HG03159 (cell line): Measurements from ENCODE around the gene JMJD8.

ENCODE experiments used
- ATAC-seq: cut with Tn5 transposase; IDR thresholded peaks from one replicate; pipeline ENCODE4 v1.9.1; 2021; ENCODE audit warnings: mild to moderate bottlenecking, moderate library complexity; ENCODE audit not compliant: unreplicated experiment

JMJD8 gene, protein sequence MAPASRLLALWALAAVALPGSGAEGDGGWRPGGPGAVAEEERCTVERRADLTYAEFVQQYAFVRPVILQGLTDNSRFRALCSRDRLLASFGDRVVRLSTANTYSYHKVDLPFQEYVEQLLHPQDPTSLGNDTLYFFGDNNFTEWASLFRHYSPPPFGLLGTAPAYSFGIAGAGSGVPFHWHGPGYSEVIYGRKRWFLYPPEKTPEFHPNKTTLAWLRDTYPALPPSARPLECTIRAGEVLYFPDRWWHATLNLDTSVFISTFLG

DNA sequence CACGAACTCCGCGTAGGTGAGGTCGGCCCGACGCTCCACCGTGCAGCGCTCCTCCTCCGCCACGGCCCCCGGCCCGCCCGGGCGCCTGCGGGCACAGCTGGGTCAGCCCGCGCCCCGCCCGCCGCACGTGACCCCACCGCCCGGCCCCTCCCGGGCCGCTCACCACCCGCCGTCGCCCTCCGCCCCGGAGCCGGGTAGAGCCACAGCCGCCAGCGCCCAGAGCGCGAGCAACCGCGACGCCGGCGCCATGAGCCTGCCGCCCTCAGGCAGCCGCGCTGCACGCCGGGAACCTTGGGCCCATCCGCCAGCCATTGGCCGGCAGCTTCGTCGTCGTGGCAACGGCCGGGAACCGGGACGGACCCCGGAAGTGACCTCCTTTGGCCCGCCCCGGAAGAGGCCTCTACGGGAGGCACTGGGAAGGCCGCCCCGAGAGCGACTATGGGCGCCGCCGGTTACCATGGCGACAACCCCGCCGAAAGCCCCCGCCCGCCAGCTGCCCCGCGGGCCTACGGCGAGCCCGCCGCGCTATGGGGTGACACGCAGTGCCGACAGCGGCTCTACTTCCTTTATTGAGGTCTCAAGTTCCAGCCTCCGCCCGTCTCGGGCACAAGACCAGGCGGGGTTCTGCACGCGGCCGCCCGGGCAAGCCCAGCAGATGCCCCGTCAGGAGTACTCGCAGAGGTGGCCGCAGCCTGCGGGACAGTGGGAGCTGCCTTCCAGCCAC lies at the start of gene JMJD8:
TSS of gene JMJD8 (minus strand) at position 264 of the 724 bp plus-strand sequence. CDS start at position 249, 15 bp downstream.
- ATAC-seq, result peak; percentile 65

DNA sequence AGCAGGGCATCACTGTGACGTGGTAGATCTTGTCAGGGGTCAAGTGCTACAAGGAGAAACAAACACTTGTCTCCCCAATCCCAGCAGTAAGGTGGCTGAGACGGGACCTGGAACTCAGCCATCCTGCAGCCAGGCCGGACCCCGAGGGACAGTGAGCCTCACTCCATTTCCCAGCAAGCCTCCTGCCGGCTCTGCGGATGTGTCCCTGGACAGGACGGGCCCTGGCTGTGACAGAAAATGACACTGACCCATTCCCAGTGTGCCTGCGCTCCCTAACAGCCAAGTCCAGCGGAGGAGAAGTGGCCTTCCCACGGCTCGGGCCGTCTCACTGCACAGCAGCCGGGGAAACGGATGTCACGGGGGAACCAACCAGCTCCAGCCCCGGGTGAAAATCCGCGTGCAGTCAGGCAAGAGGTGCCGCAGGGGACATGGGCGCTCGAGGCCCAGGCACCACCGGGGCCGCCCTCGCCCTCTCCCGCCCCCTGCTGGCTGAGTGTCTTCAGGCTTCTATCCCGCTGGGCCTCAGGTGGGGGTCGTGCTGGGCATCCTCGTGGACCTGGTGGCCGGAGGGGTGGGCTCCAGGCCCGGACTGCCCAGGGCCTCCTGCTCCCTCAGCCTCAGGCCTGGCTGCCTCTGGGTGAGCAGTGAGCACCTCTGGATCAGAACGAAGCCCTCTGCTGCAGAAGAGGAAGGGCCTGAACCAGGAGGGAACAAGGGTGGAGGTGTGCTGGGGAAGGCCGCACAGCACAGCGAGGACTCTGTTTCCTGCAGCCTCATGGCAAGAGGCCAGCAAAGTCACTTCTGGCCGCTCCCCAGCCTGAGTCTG lies 49.5 kb upstream of the JMJD8 start:
- no peak for ATAC-seq

DNA sequence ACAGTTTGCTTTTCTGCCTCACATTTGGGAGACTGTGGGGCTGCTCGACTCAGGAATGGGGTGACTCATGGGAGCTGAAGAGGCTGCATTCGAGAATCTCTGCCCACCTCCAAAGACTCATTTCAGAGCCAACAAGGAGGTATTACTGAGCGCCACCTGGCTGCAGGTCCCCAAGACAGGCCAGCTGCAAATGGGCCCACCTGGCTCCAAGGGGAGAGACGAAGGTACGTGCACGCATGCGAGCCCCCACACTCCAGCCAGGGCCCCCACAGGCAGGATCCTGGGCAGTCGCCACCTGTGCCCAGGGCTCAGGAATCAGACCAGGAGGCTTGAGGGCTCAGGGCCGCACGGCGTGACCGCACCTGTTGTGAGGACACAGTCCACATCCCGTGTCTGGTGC lies 48.8 kb upstream of the JMJD8 start:
- no peak for ATAC-seq

GRCh38 chr16:732332-732731 lies 48.2 kb upstream of the JMJD8 start:
- no peak for ATAC-seq

DNA sequence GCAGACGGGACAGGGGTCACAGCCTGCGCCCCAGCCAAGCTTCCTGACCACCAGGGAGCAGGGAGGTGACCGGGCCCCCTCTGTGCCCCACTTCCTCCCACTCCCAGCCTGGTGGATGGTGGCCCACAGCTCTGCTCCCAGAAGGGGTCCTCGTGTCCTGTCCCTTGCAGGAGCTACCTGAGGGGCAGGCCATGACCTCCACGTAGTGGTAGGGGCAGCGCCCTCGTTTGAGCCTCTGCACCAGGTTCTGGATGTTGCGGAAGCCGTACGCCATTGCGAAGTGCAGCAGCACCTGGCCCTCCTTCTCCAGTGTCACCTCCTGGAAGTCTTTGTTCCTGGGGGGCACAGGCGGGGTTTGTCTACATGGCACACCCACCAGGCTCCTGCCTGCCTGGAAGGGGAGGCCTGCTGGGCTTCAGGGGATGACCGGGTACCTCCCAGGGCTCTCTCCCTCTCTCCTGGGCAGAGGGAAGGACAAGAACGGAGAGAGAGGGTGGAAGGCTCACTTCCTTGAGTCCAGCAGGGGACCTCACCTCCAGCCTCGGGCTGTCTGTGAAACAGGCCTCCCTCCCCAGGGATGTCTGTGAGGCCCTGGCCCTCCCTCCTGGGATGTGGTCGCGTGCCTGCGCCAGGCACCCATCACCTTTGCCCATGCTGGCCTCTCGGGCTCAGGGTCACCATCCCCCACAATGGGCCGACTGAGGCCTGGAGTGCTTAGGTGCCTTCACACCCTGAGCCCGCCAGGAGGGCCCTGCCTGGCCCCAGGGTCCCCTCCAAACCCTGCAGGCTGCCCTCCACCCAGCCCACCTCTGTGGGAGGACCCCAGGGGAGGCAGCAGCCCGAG lies 46.8 kb upstream of the JMJD8 start:
- ATAC-seq, result no peak

DNA sequence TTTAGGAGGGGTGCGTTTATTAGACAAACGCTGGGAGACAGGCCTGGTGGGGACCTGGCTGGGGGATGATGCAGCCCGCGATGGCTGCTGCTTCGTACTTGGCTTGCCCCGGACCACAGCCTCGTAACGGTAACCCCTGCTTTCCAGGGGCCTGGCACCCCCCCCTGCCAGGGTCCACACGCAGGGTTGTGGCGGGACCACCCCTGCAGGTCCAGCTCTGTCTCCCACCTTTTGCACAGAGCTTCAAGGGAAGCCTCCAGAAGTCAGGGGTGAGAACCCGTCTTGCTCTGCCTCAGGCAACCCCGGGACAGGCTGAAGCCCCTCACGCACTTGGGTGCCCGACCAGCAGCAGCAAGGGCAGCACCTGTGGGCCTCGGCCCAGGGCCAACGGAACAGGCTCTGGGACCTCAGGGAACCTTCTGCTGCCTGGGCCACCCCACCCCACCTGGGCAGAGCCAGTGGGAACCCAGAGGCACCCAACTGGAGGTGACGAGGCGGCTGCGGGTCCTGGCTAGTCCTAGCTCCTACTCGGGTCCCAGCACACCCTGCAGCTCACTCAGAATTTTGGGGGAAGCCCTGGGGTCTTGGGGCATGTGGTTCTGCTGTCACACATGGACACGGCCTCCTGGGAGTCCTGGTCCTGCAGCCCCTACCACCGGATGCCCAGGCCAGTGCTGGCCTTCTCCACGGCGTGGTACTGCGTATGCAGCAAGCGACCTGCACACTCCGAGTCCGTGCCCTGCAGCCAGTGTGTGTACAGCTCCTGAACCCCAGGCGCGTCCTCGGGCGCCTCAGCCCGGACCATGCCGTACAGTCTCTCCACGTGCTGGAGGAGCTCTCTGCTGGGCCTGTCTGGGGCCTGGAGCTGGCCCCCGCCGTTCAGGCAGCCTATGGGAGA lies 45.9 kb upstream of the JMJD8 start:
- no peak for ATAC-seq

- ATAC-seq, result no peak
Measured at GRCh38 chr16:728890-729744, 45.0 kb upstream of the JMJD8 start.

GRCh38 chr16:728131-728889 lies 44.2 kb upstream of the JMJD8 start:
- ATAC-seq, result no peak

DNA sequence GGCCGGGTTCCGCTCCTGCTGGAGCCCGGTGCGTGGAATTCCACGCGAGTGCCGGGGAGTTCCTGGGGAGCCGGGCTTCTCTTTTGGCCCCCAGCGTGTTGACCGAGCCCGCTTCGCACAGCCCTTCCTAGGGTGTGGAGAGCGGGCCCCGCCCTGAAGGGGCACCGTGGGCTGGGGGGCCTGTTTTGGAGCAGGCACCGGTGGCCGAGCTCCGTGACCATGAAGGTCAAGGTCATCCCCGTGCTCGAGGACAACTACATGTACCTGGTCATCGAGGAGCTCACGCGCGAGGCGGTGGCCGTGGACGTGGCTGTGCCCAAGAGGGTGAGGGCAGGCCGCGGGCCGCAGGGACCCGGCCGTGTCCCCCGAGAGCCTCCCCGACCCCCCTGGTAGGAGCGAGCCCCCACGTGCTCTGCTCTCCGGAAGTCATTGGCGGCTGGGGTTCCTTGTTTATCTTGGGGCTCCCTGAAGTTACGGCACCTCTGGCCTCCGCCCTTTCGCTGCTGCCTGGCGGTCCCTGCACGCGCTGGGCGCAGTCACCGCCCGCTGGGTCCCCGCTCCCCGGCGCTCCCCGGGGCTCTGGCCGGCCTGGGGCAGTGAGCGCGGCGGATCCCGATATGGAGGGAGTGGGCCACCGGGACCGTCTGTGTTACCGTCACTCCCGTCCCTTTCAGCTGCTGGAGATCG lies 43.3 kb upstream of the JMJD8 start:
- ATAC-seq, result no peak

DNA sequence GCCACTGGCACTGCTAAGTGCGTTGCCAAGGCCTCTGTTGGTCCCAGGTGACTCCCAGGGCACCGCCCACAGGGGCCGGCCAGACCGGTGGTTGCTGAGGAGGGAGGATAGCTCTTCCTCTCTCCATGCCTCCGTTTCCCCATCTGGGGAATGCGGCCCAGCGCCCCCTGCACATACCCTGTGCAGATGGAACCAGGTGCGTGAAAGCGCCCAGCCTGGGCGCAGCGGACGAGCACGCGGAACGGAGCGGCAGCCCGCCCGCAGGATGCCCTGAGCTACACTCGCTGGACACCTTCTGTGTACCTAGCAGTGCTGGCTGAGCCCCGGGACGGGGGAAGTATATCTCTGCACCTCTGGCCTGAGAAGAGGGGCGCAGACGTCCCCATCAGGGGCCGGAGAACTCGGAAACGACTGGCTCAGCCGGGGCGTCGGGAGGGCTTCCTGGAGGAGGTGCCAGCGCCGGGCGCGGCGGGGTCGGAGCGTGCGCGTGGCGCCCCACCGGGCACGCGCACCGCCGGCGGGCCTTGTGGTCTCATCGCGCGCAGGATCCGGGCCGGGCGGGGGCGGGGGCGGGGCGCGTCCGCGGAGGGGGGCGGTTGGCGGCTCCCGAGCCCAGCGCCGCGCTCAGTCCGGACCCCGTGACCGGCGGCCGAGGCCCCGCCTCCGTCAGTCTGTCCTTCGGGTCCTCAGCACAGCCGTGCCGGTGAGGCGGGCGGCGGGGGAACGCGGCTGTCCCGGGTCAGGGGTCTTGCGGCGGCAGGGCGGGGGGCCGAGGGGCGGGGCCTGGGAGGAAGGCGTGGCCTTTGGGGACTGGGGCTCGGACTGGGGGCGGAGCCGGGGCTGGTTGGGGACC lies 42.5 kb upstream of the JMJD8 start, which contains the start of the genes CCDC78 and HAGHL:
TSS of gene CCDC78 (minus strand) at position 6 of the 853 bp plus-strand sequence. CDS start 76 bp downstream, outside the sequence.
TSS of gene HAGHL (plus strand) at position 669 of the 853 bp plus-strand sequence. CDS start 404 bp downstream, outside the sequence.
- ATAC-seq, result no peak

GRCh38 chr16:726188-726437 lies 42.0 kb upstream of the JMJD8 start:
- no peak for ATAC-seq

- ATAC-seq, result no peak
Measured at GRCh38 chr16:725463-726187, 41.5 kb upstream of the JMJD8 start.

GRCh38 chr16:725041-725376 lies 40.9 kb upstream of the JMJD8 start:
- no peak for ATAC-seq

DNA sequence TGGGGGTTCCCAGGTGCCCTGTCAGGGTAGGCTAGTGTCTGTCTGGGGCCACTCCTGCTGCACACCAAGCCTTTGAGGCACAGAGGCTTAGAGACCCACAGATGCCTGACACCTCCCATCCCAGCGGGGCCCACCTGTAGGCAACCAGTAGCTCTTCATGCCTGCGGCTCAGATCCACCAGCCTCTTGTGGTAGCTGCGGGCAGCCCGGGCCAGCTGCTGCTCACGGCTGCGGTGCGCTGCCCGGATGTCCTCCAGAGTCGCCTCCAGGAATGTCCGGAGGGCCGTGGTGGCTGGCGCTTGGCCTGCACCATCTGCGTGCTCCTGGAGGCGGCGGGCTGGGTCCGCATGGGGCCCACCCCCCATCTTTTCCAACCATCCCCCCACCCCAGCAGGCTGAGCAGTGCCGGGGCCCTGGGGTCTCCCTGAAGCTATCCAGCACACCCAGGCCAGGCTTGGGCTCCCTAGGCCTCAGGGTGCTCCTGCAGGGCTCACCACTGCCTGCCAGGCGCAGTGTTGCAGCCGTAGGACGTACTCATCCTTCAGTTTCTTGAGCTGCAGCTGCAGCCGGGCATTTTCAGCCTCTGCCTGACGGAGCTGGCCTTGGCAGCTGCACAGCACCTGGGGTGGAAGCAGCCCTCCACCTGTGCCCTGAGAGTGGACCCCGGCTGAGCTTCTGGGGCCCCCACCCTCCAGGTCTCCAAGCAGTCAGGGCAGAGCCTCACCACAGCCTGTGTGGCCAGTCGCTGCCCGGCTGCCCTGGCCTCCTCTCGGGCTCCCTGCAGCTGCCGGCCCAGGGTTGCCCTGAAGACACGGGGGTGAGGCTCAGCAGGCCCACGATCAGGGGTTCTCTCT lies 40.3 kb upstream of the JMJD8 start:
- ATAC-seq, result no peak

GRCh38 chr16:723695-724094 lies 39.6 kb upstream of the JMJD8 start:
- ATAC-seq, result no peak
